ENCODE measurements around the gene PLEKHN1.
A peak's percentile ranks its signal among the peaks of the same experiment; 100 is the strongest.

Gene PLEKHN1

GRCh38 chr1:960363-961131 is 5.7 kb upstream of the PLEKHN1 start, which contains the start of gene KLHL17:
TSS of gene KLHL17 (plus strand) at chr1:960584. CDS start at chr1:960694, 110 bp downstream.
- Histone ChIP-seq H3K79me2 (ENCODE audit: insufficient read depth, low read length) (peaks cover 12% of the 10 kb centered on the region), H3K36me3 (ENCODE audit: insufficient read depth, low read length) (peaks cover 16% of the 10 kb centered on the region), H3K9me3 (ENCODE audit: low read length) (no peaks in the 10 kb centered on the region), H3K4me1 (ENCODE audit: insufficient read depth, low read length, severe bottlenecking) (peaks cover 28% of the 10 kb centered on the region), H3K9ac (ENCODE audit: low read length) (peak within 1 kb of the TSS; percentile 71), H3F3A (ENCODE audit: insufficient read depth, low read length) (no peaks in the 10 kb centered on the region), H3K4me3 (ENCODE audit: low read depth, low read length, poor library complexity, severe bottlenecking) (peak within 1 kb of the TSS; percentile 98), H2AFZ (ENCODE audit: low read length) (peak within 1 kb of the TSS; percentile 74; the same call in 1 of the 2 replicates), H4K20me1 (ENCODE audit: insufficient read depth, low read length) (no peaks in the 10 kb centered on the region), H3K9me2 (ENCODE audit: low read depth, low read length) (no peaks in the 10 kb centered on the region), H3K27me3 (ENCODE audit: insufficient read depth, low read length) (no peaks in the 10 kb centered on the region), H3K27ac (ENCODE audit: low read depth, low read length, poor library complexity, severe bottlenecking) (no peak within 1 kb of the TSS), H3K4me2 (ENCODE audit: low read length) (peak within 1 kb of the TSS; percentile 76)
- TF ChIP-seq, protein P1, sequence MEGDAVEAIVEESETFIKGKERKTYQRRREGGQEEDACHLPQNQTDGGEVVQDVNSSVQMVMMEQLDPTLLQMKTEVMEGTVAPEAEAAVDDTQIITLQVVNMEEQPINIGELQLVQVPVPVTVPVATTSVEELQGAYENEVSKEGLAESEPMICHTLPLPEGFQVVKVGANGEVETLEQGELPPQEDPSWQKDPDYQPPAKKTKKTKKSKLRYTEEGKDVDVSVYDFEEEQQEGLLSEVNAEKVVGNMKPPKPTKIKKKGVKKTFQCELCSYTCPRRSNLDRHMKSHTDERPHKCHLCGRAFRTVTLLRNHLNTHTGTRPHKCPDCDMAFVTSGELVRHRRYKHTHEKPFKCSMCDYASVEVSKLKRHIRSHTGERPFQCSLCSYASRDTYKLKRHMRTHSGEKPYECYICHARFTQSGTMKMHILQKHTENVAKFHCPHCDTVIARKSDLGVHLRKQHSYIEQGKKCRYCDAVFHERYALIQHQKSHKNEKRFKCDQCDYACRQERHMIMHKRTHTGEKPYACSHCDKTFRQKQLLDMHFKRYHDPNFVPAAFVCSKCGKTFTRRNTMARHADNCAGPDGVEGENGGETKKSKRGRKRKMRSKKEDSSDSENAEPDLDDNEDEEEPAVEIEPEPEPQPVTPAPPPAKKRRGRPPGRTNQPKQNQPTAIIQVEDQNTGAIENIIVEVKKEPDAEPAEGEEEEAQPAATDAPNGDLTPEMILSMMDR (IDR thresholded peaks at IDR 0.05; ENCODE audit: low read length) = no peak
- TF ChIP-seq EZH2 (IDR thresholded peaks at IDR 0.05; ENCODE audit: borderline replicate concordance, low read length) = no peak

GRCh38 chr1:961132-961669 is 5.1 kb upstream of the PLEKHN1 start:
- TF ChIP-seq, protein P1 (IDR thresholded peaks at IDR 0.05; ENCODE audit: low read length) = no peak
- TF ChIP-seq EZH2 (IDR thresholded peaks at IDR 0.05; ENCODE audit: borderline replicate concordance, low read length) = no peak
- H3K9me3 ChIP-seq (ENCODE audit: low read length) = no peaks in the 10 kb centered on the region
- H3K27ac ChIP-seq (ENCODE audit: low read depth, low read length, poor library complexity, severe bottlenecking) = no peak overlapping the region
- peaks cover 10% of the 10 kb centered on the region for H3K36me3 ChIP-seq (ENCODE audit: insufficient read depth, low read length)
- H3K27me3 ChIP-seq (ENCODE audit: insufficient read depth, low read length) = no peaks in the 10 kb centered on the region
- H3K79me2 ChIP-seq (ENCODE audit: insufficient read depth, low read length) = peaks cover 12% of the 10 kb centered on the region
- H2AFZ ChIP-seq (ENCODE audit: low read length) = no peak overlapping the region
- H3K9ac ChIP-seq (ENCODE audit: low read length) = peak overlapping the region; percentile 67; the same call in 1 of the 2 replicates
- H3K4me1 ChIP-seq (ENCODE audit: insufficient read depth, low read length, severe bottlenecking) = peaks cover 31% of the 10 kb centered on the region
- H3F3A ChIP-seq (ENCODE audit: insufficient read depth, low read length) = no peaks in the 10 kb centered on the region
- peak overlapping the region; percentile 98 for H3K4me3 ChIP-seq (ENCODE audit: low read depth, low read length, poor library complexity, severe bottlenecking)
- H4K20me1 ChIP-seq (ENCODE audit: insufficient read depth, low read length) = no peaks in the 10 kb centered on the region
- no peaks in the 10 kb centered on the region for H3K9me2 ChIP-seq (ENCODE audit: low read depth, low read length)
- H3K4me2 ChIP-seq (ENCODE audit: low read length) = peak overlapping the region; percentile 76

DNA sequence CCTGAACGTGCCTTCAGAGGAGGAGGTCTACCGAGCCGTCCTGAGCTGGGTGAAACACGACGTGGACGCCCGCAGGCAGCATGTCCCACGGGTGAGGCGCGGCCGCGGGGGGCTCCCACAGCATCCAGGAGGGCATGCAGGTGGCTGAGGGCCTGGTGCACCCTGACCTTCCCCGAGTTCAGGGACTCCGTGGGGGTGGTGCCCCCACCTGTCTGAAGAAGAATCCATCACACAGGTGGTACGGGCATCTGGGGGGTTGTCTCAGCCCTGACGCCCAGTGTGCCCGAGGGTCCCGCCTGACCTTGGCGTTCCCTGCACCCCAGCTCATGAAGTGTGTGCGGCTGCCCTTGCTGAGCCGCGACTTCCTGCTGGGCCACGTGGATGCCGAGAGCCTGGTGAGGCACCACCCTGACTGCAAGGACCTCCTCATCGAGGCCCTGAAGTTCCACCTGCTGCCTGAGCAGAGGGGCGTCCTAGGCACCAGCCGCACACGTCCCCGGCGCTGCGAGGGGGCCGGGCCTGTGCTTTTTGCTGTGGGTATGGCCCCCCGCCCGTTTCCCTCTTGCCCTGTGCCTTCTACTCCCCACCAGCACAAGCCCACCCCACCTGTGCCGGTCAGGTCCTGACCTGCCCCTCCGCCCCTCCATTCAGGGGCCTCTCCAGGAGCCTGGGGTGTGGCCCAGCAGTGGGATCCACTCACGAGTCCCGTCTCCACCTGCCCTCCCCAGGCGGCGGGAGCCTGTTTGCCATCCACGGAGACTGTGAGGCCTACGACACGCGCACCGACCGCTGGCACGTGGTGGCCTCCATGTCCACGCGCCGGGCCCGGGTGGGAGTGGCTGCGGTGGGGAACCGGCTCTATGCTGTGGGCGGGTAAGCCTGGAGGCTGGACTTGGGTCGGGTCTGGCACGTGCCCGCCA is 3.6 kb upstream of the PLEKHN1 start:
- H3K79me2 ChIP-seq (ENCODE audit: insufficient read depth, low read length) = peaks cover 11% of the 10 kb centered on the region
- H3K9me3 ChIP-seq (ENCODE audit: low read length) = no peaks in the 10 kb centered on the region
- no peak overlapping the region; the same call in 1 of the 2 replicates for H3K4me2 ChIP-seq (ENCODE audit: low read length)
- no peaks in the 10 kb centered on the region for H4K20me1 ChIP-seq (ENCODE audit: insufficient read depth, low read length)
- H3K9ac ChIP-seq (ENCODE audit: low read length) = no peak overlapping the region
- H3F3A ChIP-seq (ENCODE audit: insufficient read depth, low read length) = no peaks in the 10 kb centered on the region
- H3K36me3 ChIP-seq (ENCODE audit: insufficient read depth, low read length) = no peaks in the 10 kb centered on the region; the same call in 1 of the 2 replicates
- H3K27ac ChIP-seq (ENCODE audit: low read depth, low read length, poor library complexity, severe bottlenecking) = no peak overlapping the region
- no peak overlapping the region for H3K4me3 ChIP-seq (ENCODE audit: low read depth, low read length, poor library complexity, severe bottlenecking)
- H3K9me2 ChIP-seq (ENCODE audit: low read depth, low read length) = no peaks in the 10 kb centered on the region
- no peak overlapping the region for H2AFZ ChIP-seq (ENCODE audit: low read length)
- no peak for TF ChIP-seq EZH2 (IDR thresholded peaks at IDR 0.05; ENCODE audit: borderline replicate concordance, low read length)
- TF ChIP-seq, protein P1 (IDR thresholded peaks at IDR 0.05; ENCODE audit: low read length) = no peak
- H3K4me1 ChIP-seq (ENCODE audit: insufficient read depth, low read length, severe bottlenecking) = peaks cover 37% of the 10 kb centered on the region
- H3K27me3 ChIP-seq (ENCODE audit: insufficient read depth, low read length) = no peaks in the 10 kb centered on the region
